Measurements from ENCODE around the gene GABARAPL1.
"Not testable (repeated sequence)": the region's sequence is repeated elsewhere in the genome, so short reads cannot be mapped to it uniquely, and the experiment has no call there.

DNA sequence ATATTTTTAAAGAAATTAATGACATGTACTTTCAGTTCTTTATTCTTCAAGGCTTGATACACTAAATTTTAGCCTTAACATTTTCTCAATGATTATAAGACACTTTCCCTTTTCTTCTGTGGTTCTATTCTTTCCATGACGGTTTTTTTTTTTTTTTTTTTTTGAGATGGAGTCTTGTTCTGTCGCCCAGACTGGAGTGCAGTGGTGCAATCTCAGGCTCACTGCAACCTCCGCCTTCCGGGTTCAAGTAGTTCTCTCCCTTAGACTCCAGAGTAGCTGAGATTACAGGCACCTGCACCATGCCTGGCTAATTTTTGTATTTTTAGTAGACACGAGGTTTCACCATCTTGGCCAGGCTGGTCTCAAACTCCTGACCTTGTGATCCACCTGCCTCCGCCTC, 25.7 kb upstream of the GABARAPL1 start:
- TF ChIP-seq, protein P1, sequence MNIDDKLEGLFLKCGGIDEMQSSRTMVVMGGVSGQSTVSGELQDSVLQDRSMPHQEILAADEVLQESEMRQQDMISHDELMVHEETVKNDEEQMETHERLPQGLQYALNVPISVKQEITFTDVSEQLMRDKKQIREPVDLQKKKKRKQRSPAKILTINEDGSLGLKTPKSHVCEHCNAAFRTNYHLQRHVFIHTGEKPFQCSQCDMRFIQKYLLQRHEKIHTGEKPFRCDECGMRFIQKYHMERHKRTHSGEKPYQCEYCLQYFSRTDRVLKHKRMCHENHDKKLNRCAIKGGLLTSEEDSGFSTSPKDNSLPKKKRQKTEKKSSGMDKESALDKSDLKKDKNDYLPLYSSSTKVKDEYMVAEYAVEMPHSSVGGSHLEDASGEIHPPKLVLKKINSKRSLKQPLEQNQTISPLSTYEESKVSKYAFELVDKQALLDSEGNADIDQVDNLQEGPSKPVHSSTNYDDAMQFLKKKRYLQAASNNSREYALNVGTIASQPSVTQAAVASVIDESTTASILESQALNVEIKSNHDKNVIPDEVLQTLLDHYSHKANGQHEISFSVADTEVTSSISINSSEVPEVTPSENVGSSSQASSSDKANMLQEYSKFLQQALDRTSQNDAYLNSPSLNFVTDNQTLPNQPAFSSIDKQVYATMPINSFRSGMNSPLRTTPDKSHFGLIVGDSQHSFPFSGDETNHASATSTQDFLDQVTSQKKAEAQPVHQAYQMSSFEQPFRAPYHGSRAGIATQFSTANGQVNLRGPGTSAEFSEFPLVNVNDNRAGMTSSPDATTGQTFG (tag by site-specific recombination; IDR thresholded peaks at IDR 0.05; ENCODE audit: borderline replicate concordance): not testable (repeated sequence)
- TF ChIP-seq, protein P2, sequence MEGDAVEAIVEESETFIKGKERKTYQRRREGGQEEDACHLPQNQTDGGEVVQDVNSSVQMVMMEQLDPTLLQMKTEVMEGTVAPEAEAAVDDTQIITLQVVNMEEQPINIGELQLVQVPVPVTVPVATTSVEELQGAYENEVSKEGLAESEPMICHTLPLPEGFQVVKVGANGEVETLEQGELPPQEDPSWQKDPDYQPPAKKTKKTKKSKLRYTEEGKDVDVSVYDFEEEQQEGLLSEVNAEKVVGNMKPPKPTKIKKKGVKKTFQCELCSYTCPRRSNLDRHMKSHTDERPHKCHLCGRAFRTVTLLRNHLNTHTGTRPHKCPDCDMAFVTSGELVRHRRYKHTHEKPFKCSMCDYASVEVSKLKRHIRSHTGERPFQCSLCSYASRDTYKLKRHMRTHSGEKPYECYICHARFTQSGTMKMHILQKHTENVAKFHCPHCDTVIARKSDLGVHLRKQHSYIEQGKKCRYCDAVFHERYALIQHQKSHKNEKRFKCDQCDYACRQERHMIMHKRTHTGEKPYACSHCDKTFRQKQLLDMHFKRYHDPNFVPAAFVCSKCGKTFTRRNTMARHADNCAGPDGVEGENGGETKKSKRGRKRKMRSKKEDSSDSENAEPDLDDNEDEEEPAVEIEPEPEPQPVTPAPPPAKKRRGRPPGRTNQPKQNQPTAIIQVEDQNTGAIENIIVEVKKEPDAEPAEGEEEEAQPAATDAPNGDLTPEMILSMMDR (tag by site-specific recombination; IDR thresholded peaks at IDR 0.05): not testable (repeated sequence)
- TF ChIP-seq RBAK (tag by site-specific recombination; IDR thresholded peaks at IDR 0.05); SP7 (tag by site-specific recombination; IDR thresholded peaks at IDR 0.05); KLF1 (tag by site-specific recombination; IDR thresholded peaks at IDR 0.05); ZNF23 (tag by site-specific recombination; IDR thresholded peaks at IDR 0.05; ENCODE audit: borderline replicate concordance); KLF9 (tag by site-specific recombination; IDR thresholded peaks at IDR 0.05; ENCODE audit: low read depth); ZFP41 (tag by site-specific recombination; IDR thresholded peaks at IDR 0.05; ENCODE audit: borderline replicate concordance); ZNF121 (tag by site-specific recombination; IDR thresholded peaks at IDR 0.05); ZNF221 (tag by site-specific recombination; IDR thresholded peaks at IDR 0.05; ENCODE audit: borderline replicate concordance); SETDB1 (IDR thresholded peaks at IDR 0.05; ENCODE audit: insufficient read length, low read length); TRIM28 (IDR thresholded peaks at IDR 0.05; ENCODE audit: borderline replicate concordance, low read length); ZNF214 (tag by site-specific recombination; IDR thresholded peaks at IDR 0.05; ENCODE audit: borderline replicate concordance): not testable (repeated sequence)
- TF ChIP-seq, protein P3, sequence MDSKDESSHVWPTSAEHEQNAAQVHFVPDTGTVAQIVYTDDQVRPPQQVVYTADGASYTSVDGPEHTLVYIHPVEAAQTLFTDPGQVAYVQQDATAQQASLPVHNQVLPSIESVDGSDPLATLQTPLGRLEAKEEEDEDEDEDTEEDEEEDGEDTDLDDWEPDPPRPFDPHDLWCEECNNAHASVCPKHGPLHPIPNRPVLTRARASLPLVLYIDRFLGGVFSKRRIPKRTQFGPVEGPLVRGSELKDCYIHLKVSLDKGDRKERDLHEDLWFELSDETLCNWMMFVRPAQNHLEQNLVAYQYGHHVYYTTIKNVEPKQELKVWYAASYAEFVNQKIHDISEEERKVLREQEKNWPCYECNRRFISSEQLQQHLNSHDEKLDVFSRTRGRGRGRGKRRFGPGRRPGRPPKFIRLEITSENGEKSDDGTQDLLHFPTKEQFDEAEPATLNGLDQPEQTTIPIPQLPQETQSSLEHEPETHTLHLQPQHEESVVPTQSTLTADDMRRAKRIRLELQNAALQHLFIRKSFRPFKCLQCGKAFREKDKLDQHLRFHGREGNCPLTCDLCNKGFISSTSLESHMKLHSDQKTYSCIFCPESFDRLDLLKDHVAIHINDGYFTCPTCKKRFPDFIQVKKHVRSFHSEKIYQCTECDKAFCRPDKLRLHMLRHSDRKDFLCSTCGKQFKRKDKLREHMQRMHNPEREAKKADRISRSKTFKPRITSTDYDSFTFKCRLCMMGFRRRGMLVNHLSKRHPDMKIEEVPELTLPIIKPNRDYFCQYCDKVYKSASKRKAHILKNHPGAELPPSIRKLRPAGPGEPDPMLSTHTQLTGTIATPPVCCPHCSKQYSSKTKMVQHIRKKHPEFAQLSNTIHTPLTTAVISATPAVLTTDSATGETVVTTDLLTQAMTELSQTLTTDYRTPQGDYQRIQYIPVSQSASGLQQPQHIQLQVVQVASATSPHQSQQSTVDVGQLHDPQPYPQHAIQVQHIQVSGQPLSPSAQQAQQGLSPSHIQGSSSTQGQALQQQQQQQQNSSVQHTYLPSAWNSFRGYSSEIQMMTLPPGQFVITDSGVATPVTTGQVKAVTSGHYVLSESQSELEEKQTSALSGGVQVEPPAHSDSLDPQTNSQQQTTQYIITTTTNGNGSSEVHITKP (tag by site-specific recombination; IDR thresholded peaks at IDR 0.05): not testable (repeated sequence)

All from HEK293 (cell line).